Liver (tissue), 3 donors: ENCODE measurements around the gene EVL.

Source experiments
- EGR1 ChIP-seq, 2 donors: IDR thresholded peaks; 2 replicates each; pipeline ENCODE4 v1.6.1; 2016 to 2018; ENCODE audit warnings: antibody characterized with exemption in 2 of 2, low read depth in 2 of 2
- JUND ChIP-seq, 2 donors: IDR thresholded peaks; 2 replicates each; pipeline ENCODE4 v1.6.1; 2016; ENCODE audit warnings: antibody characterized with exemption in 2 of 2
- MAX ChIP-seq: IDR thresholded peaks from 2 replicates; pipeline ENCODE4 v1.6.1; 2016; ENCODE audit warnings: antibody characterized with exemption
- RAD21 ChIP-seq, 2 donors: IDR thresholded peaks; 2 replicates each; pipeline ENCODE4 v1.6.1; 2016; ENCODE audit warnings: antibody characterized with exemption in 2 of 2, mild to moderate bottlenecking in 2 of 2
- REST ChIP-seq: IDR thresholded peaks from 2 replicates; pipeline ENCODE4 v1.6.1; 2016; ENCODE audit warnings: antibody characterized with exemption, mild to moderate bottlenecking
- SP1 ChIP-seq: IDR thresholded peaks from 2 replicates; pipeline ENCODE4 v1.6.1; 2018; ENCODE audit warnings: antibody characterized with exemption, mild to moderate bottlenecking
- TAF1 ChIP-seq: conservative IDR thresholded peaks from 2 replicates; pipeline ENCODE4 v1.6.1; 2016; ENCODE audit warnings: antibody characterized with exemption, mild to moderate bottlenecking
- YY1 ChIP-seq: IDR thresholded peaks from 2 replicates; pipeline ENCODE4 v1.6.1; 2016; ENCODE audit warnings: antibody characterized with exemption, mild to moderate bottlenecking
- ZBTB33 ChIP-seq: IDR thresholded peaks from 2 replicates; pipeline ENCODE4 v1.6.1; 2016; ENCODE audit warnings: antibody characterized with exemption
- TF ChIP-seq, protein P1 (sequence below): fragments of 150-350 bp; IDR thresholded peaks from 2 replicates; pipeline ENCODE4 v1.5.1; 2017; ENCODE audit warnings: improper control_type of control experiment, low read depth, low read length; ENCODE audit not compliant: missing input control
- donor health status: healthy.
- donor health status: healthy.

DNA sequence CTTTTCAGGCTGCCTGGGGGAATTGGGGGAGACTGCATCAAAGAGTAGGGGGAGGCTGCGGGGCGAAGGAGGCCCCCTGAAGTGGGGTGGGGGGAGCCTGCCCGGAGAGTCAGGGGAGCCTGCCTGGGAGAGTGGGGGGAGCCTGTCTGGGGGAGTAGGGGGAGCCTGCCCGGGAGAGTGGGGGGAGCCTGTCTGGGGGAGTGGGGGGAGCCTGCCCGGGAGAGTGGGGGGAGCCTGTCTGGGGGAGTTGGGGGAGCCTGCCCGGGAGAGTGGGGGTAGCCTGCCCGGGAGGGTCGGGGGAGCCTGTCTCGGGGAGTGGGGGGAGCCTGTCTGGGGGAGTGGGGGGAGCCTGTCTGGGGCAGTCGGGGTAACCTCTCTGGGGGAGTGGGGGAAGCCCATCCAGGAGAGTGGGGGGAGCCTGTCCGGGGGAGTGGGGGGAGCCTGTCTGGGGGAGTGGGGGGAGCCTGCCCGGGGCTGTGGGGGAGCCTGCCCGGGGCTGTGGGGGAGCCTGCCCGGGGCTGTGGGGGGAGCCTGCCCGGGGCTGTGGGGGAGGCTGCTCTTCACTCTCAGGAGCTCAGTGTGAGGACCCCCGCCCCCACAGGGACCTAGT is 100.7 kb downstream of the EVL start:
- TF ChIP-seq TAF1, result no peak
- TF ChIP-seq, protein P1, sequence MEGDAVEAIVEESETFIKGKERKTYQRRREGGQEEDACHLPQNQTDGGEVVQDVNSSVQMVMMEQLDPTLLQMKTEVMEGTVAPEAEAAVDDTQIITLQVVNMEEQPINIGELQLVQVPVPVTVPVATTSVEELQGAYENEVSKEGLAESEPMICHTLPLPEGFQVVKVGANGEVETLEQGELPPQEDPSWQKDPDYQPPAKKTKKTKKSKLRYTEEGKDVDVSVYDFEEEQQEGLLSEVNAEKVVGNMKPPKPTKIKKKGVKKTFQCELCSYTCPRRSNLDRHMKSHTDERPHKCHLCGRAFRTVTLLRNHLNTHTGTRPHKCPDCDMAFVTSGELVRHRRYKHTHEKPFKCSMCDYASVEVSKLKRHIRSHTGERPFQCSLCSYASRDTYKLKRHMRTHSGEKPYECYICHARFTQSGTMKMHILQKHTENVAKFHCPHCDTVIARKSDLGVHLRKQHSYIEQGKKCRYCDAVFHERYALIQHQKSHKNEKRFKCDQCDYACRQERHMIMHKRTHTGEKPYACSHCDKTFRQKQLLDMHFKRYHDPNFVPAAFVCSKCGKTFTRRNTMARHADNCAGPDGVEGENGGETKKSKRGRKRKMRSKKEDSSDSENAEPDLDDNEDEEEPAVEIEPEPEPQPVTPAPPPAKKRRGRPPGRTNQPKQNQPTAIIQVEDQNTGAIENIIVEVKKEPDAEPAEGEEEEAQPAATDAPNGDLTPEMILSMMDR, result no peak
- no peak for TF ChIP-seq MAX
- TF ChIP-seq ZBTB33, result no peak
- TF ChIP-seq YY1, result no peak
- TF ChIP-seq RAD21 (IDR thresholded peaks at IDR 0.05), result no peak
- no peak for TF ChIP-seq REST
- no peak for TF ChIP-seq SP1
- no peak for TF ChIP-seq EGR1 (IDR thresholded peaks at IDR 0.05; ENCODE audit: low read depth in 2 of 2)
- no peak for TF ChIP-seq JUND (IDR thresholded peaks at IDR 0.05)
